Measurements from ENCODE around the gene PCP4. TPM values are rescaled to one million over a fixed set of nuclear protein-coding genes. Genes with fewer than 3 reads are reported as not detected.

Gene PCP4
- total RNA-seq, 1 donor from 2014 or later = not detected

DNA sequence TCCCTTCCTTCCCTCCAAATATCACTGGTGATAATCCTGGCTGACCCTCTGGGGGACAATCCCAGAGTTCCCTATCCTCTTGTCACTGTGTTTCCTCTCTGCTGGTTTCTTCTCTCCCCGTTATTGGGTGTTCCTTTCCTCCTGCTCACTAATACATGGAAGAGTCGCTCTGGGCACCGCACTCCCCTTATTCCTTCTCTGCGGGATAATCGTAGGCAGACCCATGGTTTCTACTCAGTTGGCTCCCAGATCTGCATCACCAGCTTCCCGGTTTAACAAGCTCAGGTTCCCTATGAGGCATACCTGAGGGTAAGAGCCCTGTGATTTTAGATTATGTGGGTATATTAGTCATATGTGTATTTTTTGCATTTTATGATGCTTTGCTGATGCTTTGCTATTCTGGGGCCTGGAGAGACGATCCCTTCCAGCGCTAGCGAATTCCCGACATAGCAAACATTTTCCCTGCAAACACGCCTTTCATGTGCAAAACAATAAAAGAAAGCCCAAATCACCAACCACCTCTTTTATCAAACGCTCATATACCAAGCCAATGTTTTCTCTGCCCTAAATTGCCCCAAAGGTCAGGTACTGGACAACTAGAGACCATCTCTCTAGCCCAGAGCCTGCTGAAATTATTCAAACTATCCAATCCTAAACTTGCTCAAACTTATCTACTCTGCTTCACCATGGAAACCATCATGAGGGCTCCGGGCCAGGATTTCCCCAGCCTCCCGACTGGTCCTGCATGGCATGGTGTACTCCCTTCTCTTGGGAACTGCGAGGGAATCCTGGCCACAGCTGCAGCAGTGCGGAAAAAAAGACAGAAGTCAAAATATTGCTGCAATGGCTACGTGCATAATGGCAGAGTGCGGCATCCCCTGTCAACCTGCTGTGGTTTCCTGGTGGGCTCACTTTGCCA is 84.2 kb downstream of the PCP4 start:
- Mint-ChIP-seq H3K4me1 (ENCODE audit: unreplicated experiment) (no peaks in the 10 kb centered on the region), H3K9me3 (ENCODE audit: unreplicated experiment) (peaks cover 39% of the 10 kb centered on the region), H3K27ac (ENCODE audit: unreplicated experiment) (no peak overlapping the region), H3K27me3 (ENCODE audit: unreplicated experiment) (no peaks in the 10 kb centered on the region), H3K4me3 (ENCODE audit: unreplicated experiment) (no peak overlapping the region), H3K36me3 (ENCODE audit: unreplicated experiment) (no peaks in the 10 kb centered on the region)
- TF ChIP-seq, protein P1, sequence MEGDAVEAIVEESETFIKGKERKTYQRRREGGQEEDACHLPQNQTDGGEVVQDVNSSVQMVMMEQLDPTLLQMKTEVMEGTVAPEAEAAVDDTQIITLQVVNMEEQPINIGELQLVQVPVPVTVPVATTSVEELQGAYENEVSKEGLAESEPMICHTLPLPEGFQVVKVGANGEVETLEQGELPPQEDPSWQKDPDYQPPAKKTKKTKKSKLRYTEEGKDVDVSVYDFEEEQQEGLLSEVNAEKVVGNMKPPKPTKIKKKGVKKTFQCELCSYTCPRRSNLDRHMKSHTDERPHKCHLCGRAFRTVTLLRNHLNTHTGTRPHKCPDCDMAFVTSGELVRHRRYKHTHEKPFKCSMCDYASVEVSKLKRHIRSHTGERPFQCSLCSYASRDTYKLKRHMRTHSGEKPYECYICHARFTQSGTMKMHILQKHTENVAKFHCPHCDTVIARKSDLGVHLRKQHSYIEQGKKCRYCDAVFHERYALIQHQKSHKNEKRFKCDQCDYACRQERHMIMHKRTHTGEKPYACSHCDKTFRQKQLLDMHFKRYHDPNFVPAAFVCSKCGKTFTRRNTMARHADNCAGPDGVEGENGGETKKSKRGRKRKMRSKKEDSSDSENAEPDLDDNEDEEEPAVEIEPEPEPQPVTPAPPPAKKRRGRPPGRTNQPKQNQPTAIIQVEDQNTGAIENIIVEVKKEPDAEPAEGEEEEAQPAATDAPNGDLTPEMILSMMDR (IDR thresholded peaks at IDR 0.05) = no peak
- DNase-seq (ENCODE audit: extremely low spot score, unreplicated experiment) = no peak

DNA sequence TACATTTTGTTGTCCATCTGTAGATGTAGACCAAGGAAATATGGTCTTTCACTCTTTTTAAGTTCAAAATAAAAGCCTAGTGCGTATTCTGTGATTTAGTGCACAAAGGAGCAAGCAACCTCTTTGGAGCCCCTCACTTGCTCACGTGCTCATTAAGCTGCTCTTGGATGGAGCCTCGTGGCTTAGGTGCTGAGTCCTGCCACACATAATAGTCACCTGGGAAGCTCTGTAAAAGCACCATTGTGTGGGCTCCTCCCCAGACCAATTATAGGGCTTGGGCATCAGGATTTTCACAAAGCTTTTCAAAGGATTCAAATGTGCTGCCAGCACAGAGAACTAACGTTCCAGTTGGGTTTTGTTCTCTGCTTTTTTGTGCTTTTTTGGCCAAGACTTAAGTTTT is 85.0 kb downstream of the PCP4 start:
- Mint-ChIP-seq H3K9me3 (ENCODE audit: unreplicated experiment) (peaks cover 39% of the 10 kb centered on the region), H3K4me1 (ENCODE audit: unreplicated experiment) (no peaks in the 10 kb centered on the region), H3K27ac (ENCODE audit: unreplicated experiment) (no peak overlapping the region), H3K27me3 (ENCODE audit: unreplicated experiment) (no peaks in the 10 kb centered on the region), H3K36me3 (ENCODE audit: unreplicated experiment) (no peaks in the 10 kb centered on the region), H3K4me3 (ENCODE audit: unreplicated experiment) (no peak overlapping the region)
- no peak for DNase-seq (ENCODE audit: extremely low spot score, unreplicated experiment)
- TF ChIP-seq, protein P1 (IDR thresholded peaks at IDR 0.05) = no peak

DNA sequence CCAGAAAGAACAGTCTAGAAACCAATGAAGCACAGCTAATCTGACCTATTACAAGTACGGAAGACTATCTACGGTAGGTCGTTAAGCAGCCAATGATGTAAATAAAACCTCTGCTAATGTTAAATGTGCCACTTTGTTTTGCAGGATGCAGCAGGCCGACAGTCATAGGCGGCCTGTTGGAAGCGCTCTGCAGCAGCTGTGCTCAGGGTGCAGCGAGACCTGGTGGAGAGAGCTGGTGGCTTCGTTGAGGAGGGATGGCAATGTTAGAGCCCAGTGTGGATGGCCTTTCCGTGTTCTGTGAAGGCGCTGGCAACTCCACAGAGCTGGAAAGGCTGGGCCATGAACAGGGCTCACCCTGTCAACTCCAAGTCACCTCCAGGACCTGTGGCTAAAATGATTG is 87.3 kb downstream of the PCP4 start:
- H3K4me3 Mint-ChIP-seq (ENCODE audit: unreplicated experiment) = no peak overlapping the region
- no peak for DNase-seq (ENCODE audit: extremely low spot score, unreplicated experiment)
- no peaks in the 10 kb centered on the region for H3K27me3 Mint-ChIP-seq (ENCODE audit: unreplicated experiment)
- no peaks in the 10 kb centered on the region for H3K4me1 Mint-ChIP-seq (ENCODE audit: unreplicated experiment)
- TF ChIP-seq, protein P1 (IDR thresholded peaks at IDR 0.05) = no peak
- no peaks in the 10 kb centered on the region for H3K36me3 Mint-ChIP-seq (ENCODE audit: unreplicated experiment)
- no peak overlapping the region for H3K27ac Mint-ChIP-seq (ENCODE audit: unreplicated experiment)
- peaks cover 31% of the 10 kb centered on the region for H3K9me3 Mint-ChIP-seq (ENCODE audit: unreplicated experiment)

DNA sequence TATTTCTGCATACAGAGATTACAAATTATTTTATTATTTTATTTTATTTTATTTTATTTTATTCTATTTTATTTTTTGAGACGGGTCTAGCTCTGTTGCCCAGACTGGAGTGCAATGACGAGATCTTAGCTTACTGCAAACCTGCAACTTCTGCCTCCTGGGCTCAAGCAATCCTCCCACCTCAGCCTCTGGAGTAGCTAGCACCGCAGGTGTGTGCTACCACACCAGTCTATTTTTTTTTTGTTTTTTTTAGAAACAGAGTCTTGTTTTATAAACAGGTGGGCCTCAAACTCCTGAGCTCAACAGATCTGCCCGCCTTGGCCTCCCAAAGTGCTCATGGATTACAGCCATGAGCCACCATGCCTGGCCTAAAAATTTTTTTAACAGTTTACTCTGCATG is 88.1 kb downstream of the PCP4 start:
- TF ChIP-seq, protein P1 (IDR thresholded peaks at IDR 0.05) = no peak
- H3K27me3 Mint-ChIP-seq (ENCODE audit: unreplicated experiment) = no peaks in the 10 kb centered on the region
- no peak overlapping the region for H3K4me3 Mint-ChIP-seq (ENCODE audit: unreplicated experiment)
- no peaks in the 10 kb centered on the region for H3K4me1 Mint-ChIP-seq (ENCODE audit: unreplicated experiment)
- peaks cover 37% of the 10 kb centered on the region for H3K9me3 Mint-ChIP-seq (ENCODE audit: unreplicated experiment)
- no peaks in the 10 kb centered on the region for H3K36me3 Mint-ChIP-seq (ENCODE audit: unreplicated experiment)
- no peak for DNase-seq (ENCODE audit: extremely low spot score, unreplicated experiment)
- H3K27ac Mint-ChIP-seq (ENCODE audit: unreplicated experiment) = no peak overlapping the region

DNA sequence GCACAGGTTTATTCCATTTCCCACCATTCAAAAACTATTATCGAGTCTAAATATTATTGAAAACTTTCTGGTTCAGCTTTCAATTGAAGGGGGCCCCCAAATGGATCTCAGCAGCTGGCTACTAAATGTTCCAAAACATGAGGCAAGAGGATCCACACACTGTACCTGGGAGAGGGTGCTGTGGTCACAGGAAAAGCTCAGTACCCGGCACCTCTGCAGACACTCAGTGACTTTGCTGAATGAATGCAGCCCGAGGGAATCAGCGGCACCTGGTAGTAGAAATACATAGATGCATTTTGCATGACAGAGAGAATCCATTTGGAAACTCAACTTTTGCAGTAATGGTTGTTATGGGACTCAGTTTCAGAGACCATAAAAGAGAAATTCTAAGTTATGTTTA is 89.3 kb downstream of the PCP4 start:
- Mint-ChIP-seq H3K4me3 (ENCODE audit: unreplicated experiment) (no peak overlapping the region), H3K9me3 (ENCODE audit: unreplicated experiment) (peaks cover 38% of the 10 kb centered on the region), H3K4me1 (ENCODE audit: unreplicated experiment) (no peaks in the 10 kb centered on the region), H3K27ac (ENCODE audit: unreplicated experiment) (no peak overlapping the region), H3K36me3 (ENCODE audit: unreplicated experiment) (no peaks in the 10 kb centered on the region), H3K27me3 (ENCODE audit: unreplicated experiment) (no peaks in the 10 kb centered on the region)
- TF ChIP-seq, protein P1 (IDR thresholded peaks at IDR 0.05) = no peak
- no peak for DNase-seq (ENCODE audit: extremely low spot score, unreplicated experiment)
